Measurements from ENCODE around the gene HLTF. TPM values are rescaled to one million over a fixed set of nuclear protein-coding genes. Genes with fewer than 3 reads are reported as not detected.

Gene HLTF
- total RNA-seq, 1 donor from 2014 or later = 51.6 TPM

GRCh38 chr3:149081772-149082171, 4.6 kb downstream of the HLTF start:
- peak overlapping the region; percentile 49 for H3K4me3 Mint-ChIP-seq
- peaks cover 23% of the 10 kb centered on the region for H3K4me1 Mint-ChIP-seq
- DNase-seq (ENCODE audit: low read depth, low spot score) = no peak
- no peak for TF ChIP-seq CTCF (conservative IDR thresholded peaks at IDR 0.05)
- H3K9me3 Mint-ChIP-seq = peaks cover 2% of the 10 kb centered on the region
- no peaks in the 10 kb centered on the region for H3K27me3 Mint-ChIP-seq (ENCODE audit: low read depth)
- H3K27ac Mint-ChIP-seq (ENCODE audit: unreplicated experiment) = no peak overlapping the region
- peaks cover 24% of the 10 kb centered on the region for H3K36me3 Mint-ChIP-seq (ENCODE audit: low read depth)

- TF ChIP-seq CTCF (conservative IDR thresholded peaks at IDR 0.05) = no peak
- Mint-ChIP-seq H3K27ac (ENCODE audit: unreplicated experiment) (no peak overlapping the region), H3K36me3 (ENCODE audit: low read depth) (peaks cover 20% of the 10 kb centered on the region), H3K9me3 (no peaks in the 10 kb centered on the region), H3K4me1 (peaks cover 21% of the 10 kb centered on the region), H3K4me3 (no peak overlapping the region), H3K27me3 (ENCODE audit: low read depth) (no peaks in the 10 kb centered on the region)
- DNase-seq (ENCODE audit: low read depth, low spot score) = no peak
Measured at GRCh38 chr3:149080699-149081091, 5.6 kb downstream of the HLTF start.

GRCh38 chr3:149080011-149080698, 6.2 kb downstream of the HLTF start:
- Mint-ChIP-seq H3K9me3 (no peaks in the 10 kb centered on the region), H3K36me3 (ENCODE audit: low read depth) (peaks cover 18% of the 10 kb centered on the region), H3K27ac (ENCODE audit: unreplicated experiment) (no peak overlapping the region), H3K27me3 (ENCODE audit: low read depth) (no peaks in the 10 kb centered on the region), H3K4me1 (peaks cover 18% of the 10 kb centered on the region), H3K4me3 (no peak overlapping the region)
- no peak for DNase-seq (ENCODE audit: low read depth, low spot score)
- TF ChIP-seq CTCF (conservative IDR thresholded peaks at IDR 0.05) = no peak

GRCh38 chr3:149077628-149078027, 8.7 kb downstream of the HLTF start:
- DNase-seq (ENCODE audit: low read depth, low spot score) = no peak
- Mint-ChIP-seq H3K4me3 (peak overlapping the region; percentile 42), H3K27me3 (ENCODE audit: low read depth) (no peaks in the 10 kb centered on the region), H3K36me3 (ENCODE audit: low read depth) (peaks cover 11% of the 10 kb centered on the region), H3K27ac (ENCODE audit: unreplicated experiment) (peak overlapping the region; percentile 90), H3K9me3 (no peaks in the 10 kb centered on the region), H3K4me1 (peaks cover 4% of the 10 kb centered on the region)
- TF ChIP-seq CTCF (conservative IDR thresholded peaks at IDR 0.05) = no peak

- no peaks in the 10 kb centered on the region for H3K27me3 Mint-ChIP-seq (ENCODE audit: low read depth)
- H3K9me3 Mint-ChIP-seq = no peaks in the 10 kb centered on the region
- DNase-seq (ENCODE audit: low read depth, low spot score) = no peak
- H3K27ac Mint-ChIP-seq (ENCODE audit: unreplicated experiment) = no peak overlapping the region
- no peaks in the 10 kb centered on the region for H3K4me1 Mint-ChIP-seq
- H3K4me3 Mint-ChIP-seq = no peak overlapping the region
- peaks cover 16% of the 10 kb centered on the region for H3K36me3 Mint-ChIP-seq (ENCODE audit: low read depth)
- no peak for TF ChIP-seq CTCF (conservative IDR thresholded peaks at IDR 0.05)
Measured at GRCh38 chr3:149067883-149068282, 18.4 kb downstream of the HLTF start.

Measured in neural crest cell (in vitro differentiated cells).